Neuronal stem cell (in vitro differentiated cells): Measurements from ENCODE around the gene KIAA1755.
A peak's percentile ranks its signal among the peaks of the same experiment; 100 is the strongest.

Experiments used
- DNase-seq: peaks from one replicate; pipeline ENCODE4 v3.0.0-alpha.2; 2013; ENCODE audit warnings: low spot score
- H2AFZ ChIP-seq: one replicate; pipeline ENCODE4 v1.6.1; 2013; ENCODE audit warnings: mild to moderate bottlenecking, low read length, inconsistent platforms
- H2AK5ac ChIP-seq: 2 replicates; pipeline ENCODE4 v1.6.1; 2013; ENCODE audit warnings: low read depth, mild to moderate bottlenecking, inconsistent platforms, low read length, moderate library complexity, mixed read lengths
- H2BK120ac ChIP-seq: 2 replicates; pipeline ENCODE4 v1.6.1; 2013; ENCODE audit warnings: low read depth, mild to moderate bottlenecking, inconsistent platforms, low read length, moderate library complexity, mixed read lengths
- H2BK12ac ChIP-seq: one replicate; pipeline ENCODE4 v1.6.1; 2013; ENCODE audit warnings: low read length, inconsistent platforms
- H2BK15ac ChIP-seq: 2 replicates; pipeline ENCODE4 v1.6.1; 2013; ENCODE audit warnings: mild to moderate bottlenecking, low read length, inconsistent platforms, mixed read lengths
- H2BK5ac ChIP-seq: one replicate; pipeline ENCODE4 v1.6.1; 2013; ENCODE audit warnings: inconsistent platforms, mild to moderate bottlenecking, low read length, moderate library complexity
- H3K14ac ChIP-seq: one replicate; pipeline ENCODE4 v1.6.1; 2013; ENCODE audit warnings: low read length, inconsistent platforms
- H3K18ac ChIP-seq: 2 replicates; pipeline ENCODE4 v1.6.1; 2013; ENCODE audit warnings: low read length, inconsistent platforms
- H3K23ac ChIP-seq: 2 replicates; pipeline ENCODE4 v1.6.1; 2013; ENCODE audit warnings: low read depth, mild to moderate bottlenecking, mixed read lengths, low read length, inconsistent platforms; ENCODE audit not compliant: poor library complexity
- H3K27ac ChIP-seq: replicated peaks from 3 replicates; pipeline ENCODE4 v1.5.1; 2013; ENCODE audit warnings: low read length, inconsistent platforms
- H3K27me3 ChIP-seq, 3 experiments: 2 replicates each; pipeline ENCODE4 v1.6.1; 2013; ENCODE audit warnings: low read length in 3 of 3, mild to moderate bottlenecking in 2 of 3, inconsistent platforms in 1 of 3, low read depth in 1 of 3, mixed read lengths in 1 of 3, moderate library complexity in 1 of 3; ENCODE audit not compliant: control insufficient read depth in 3 of 3, insufficient read depth in 3 of 3
- H3K36me3 ChIP-seq, 2 donors: replicated peaks in 1 of 2; 2 replicates each; pipeline ENCODE4 v1.6.1; 2013; ENCODE audit warnings: low read length in 2 of 2; ENCODE audit not compliant: control insufficient read depth in 2 of 2, insufficient read depth in 2 of 2
- H3K4ac ChIP-seq: 2 replicates; pipeline ENCODE4 v1.6.1; 2013; ENCODE audit warnings: inconsistent platforms, mild to moderate bottlenecking, low read length, moderate library complexity
- H3K4me1 ChIP-seq, 2 donors: 1 replicate in 1 of 2; 2 replicates in 1 of 2; pipeline ENCODE4 v1.6.1; 2013; ENCODE audit warnings: low read length in 2 of 2, low read depth in 1 of 2; ENCODE audit not compliant: control insufficient read depth in 2 of 2, insufficient read depth in 1 of 2
- H3K4me2 ChIP-seq: one replicate; pipeline ENCODE4 v1.6.1; 2013; ENCODE audit warnings: mild to moderate bottlenecking, low read length, inconsistent platforms; ENCODE audit not compliant: insufficient read depth, poor library complexity, severe bottlenecking
- H3K4me3 ChIP-seq, 2 donors: 2 replicates each; pipeline ENCODE4 v1.5.1; 2013; ENCODE audit warnings: low read length in 2 of 2, mild to moderate bottlenecking in 2 of 2, inconsistent platforms in 1 of 2, moderate library complexity in 1 of 2
- H3K79me1 ChIP-seq: one replicate; pipeline ENCODE4 v1.6.1; 2013; ENCODE audit warnings: low read depth, mild to moderate bottlenecking, inconsistent platforms, low read length, moderate library complexity
- H3K9ac ChIP-seq: one replicate; pipeline ENCODE4 v1.6.1; 2013; ENCODE audit warnings: mild to moderate bottlenecking, low read depth, low read length, inconsistent platforms; ENCODE audit not compliant: poor library complexity
- H3K9me3 ChIP-seq, 2 donors: replicated peaks in 1 of 2; 2 replicates each; pipeline versions ENCODE3 to v1.6.1; 2013; ENCODE audit warnings: low read length in 2 of 2, mild to moderate bottlenecking in 2 of 2, inconsistent platforms in 1 of 2, low read depth in 1 of 2, mixed read lengths in 1 of 2, moderate library complexity in 1 of 2; ENCODE audit not compliant: control insufficient read depth in 2 of 2, insufficient read depth in 1 of 2
- H4K8ac ChIP-seq: one replicate; pipeline ENCODE4 v1.6.1; 2013; ENCODE audit warnings: low read depth, mild to moderate bottlenecking, inconsistent platforms, low read length, moderate library complexity
- H4K91ac ChIP-seq: one replicate; pipeline ENCODE4 v1.6.1; 2013; ENCODE audit warnings: low read length, low read depth, mild to moderate bottlenecking, inconsistent platforms; ENCODE audit not compliant: poor library complexity
- WGBS, 2 donors: extraction: QIAGEN DNeasy Blood & Tissue Kit; methylation state at CpG; one replicate each; pipeline ENCODE4 v1.1.7; 2013; ENCODE audit warnings: missing lambda C conversion rate in 2 of 2, mixed read lengths in 1 of 2; ENCODE audit not compliant: insufficient read length in 2 of 2, insufficient replicate concordance in 1 of 2; ENCODE audit errors: extremely low coverage in 2 of 2; 5-methylcytosine and 5-hydroxymethylcytosine counted together

Gene KIAA1755

GRCh38 chr20:38261054-38261390 lies 487 bp upstream of the KIAA1755 start:
- Histone ChIP-seq H2BK15ac (no peak overlapping the region), H3K27ac (no peak overlapping the region), H3K23ac (no peak overlapping the region), H3K36me3 (no peaks in the 10 kb centered on the region), H3K79me1 (no peaks in the 10 kb centered on the region), H3K4ac (no peak overlapping the region), H3K4me2 (peak overlapping the region; percentile 35), H3K14ac (no peak overlapping the region), H3K9ac (no peak overlapping the region), H2AFZ (no peak overlapping the region), H3K27me3 (peaks cover 0 to 47% (median 7%) of the 10 kb centered on the region in 3 experiments), H4K8ac (no peak overlapping the region), H4K91ac (no peak overlapping the region), H3K9me3 (no peaks in the 10 kb centered on the region), H3K4me3 (no peak overlapping the region), H2AK5ac (no peak overlapping the region), H2BK12ac (no peak overlapping the region), H2BK5ac (no peak overlapping the region), H3K18ac (peak overlapping the region; percentile 69), H2BK120ac (no peak overlapping the region), H3K4me1 (peaks cover 0 to 4% of the 10 kb centered on the region in 2 donors)
- DNase-seq: no peak
- WGBS, 2 donors: no CpG with 5 or more reads among the region's 8 CpGs

- peaks cover 0 to 50% (median 7%) of the 10 kb centered on the region in 3 experiments for H3K27me3 ChIP-seq
- H3K27ac ChIP-seq: no peak overlapping the region
- no peak for DNase-seq
- H3K18ac ChIP-seq: peak overlapping the region; percentile 69
- no peak overlapping the region for H2BK5ac ChIP-seq
- no peaks in the 10 kb centered on the region for H3K36me3 ChIP-seq
- no peak overlapping the region for H2BK120ac ChIP-seq
- H3K4ac ChIP-seq: no peak overlapping the region
- H3K14ac ChIP-seq: no peak overlapping the region
- H2AK5ac ChIP-seq: peak overlapping the region; percentile 15
- peak overlapping the region; percentile 1 for H3K9ac ChIP-seq
- no peak overlapping the region for H2BK15ac ChIP-seq
- no CpG with 5 or more reads among the region's 5 CpGs for WGBS, 2 donors
- H3K4me2 ChIP-seq: peak overlapping the region; percentile 65
- no peak overlapping the region for H3K23ac ChIP-seq
- peak overlapping the region in 1 of 2 donors; percentile 72 for H3K4me3 ChIP-seq
- no peak overlapping the region for H4K91ac ChIP-seq
- H2BK12ac ChIP-seq: peak overlapping the region; percentile 80
- H3K79me1 ChIP-seq: no peaks in the 10 kb centered on the region
- no peak overlapping the region for H4K8ac ChIP-seq
- H3K9me3 ChIP-seq: no peaks in the 10 kb centered on the region
- peak overlapping the region; percentile 76 for H2AFZ ChIP-seq
- H3K4me1 ChIP-seq: peaks cover 0 to 4% of the 10 kb centered on the region in 2 donors
Observed at GRCh38 chr20:38260025-38260377, 534 bp downstream of the KIAA1755 start.

GRCh38 chr20:38258545-38259215 lies 1.9 kb downstream of the KIAA1755 start:
- Histone ChIP-seq H3K14ac (no peak overlapping the region), H3K4me1 (peaks cover 0 to 4% of the 10 kb centered on the region in 2 donors), H2BK12ac (no peak overlapping the region), H3K23ac (no peak overlapping the region), H2AK5ac (no peak overlapping the region), H4K91ac (no peak overlapping the region), H3K18ac (no peak overlapping the region), H3K4me3 (no peak overlapping the region), H3K9me3 (no peaks in the 10 kb centered on the region), H2AFZ (no peak overlapping the region), H2BK15ac (no peak overlapping the region), H4K8ac (no peak overlapping the region), H3K27ac (no peak overlapping the region), H3K4me2 (no peak overlapping the region), H3K9ac (no peak overlapping the region), H3K79me1 (no peaks in the 10 kb centered on the region), H2BK5ac (no peak overlapping the region), H3K4ac (no peak overlapping the region), H3K36me3 (no peaks in the 10 kb centered on the region), H2BK120ac (no peak overlapping the region), H3K27me3 (peaks cover 0 to 50% (median 7%) of the 10 kb centered on the region in 3 experiments)
- no peak for DNase-seq
- WGBS, 2 donors: no CpG with 5 or more reads among the region's 7 CpGs

- Histone ChIP-seq H2BK15ac (no peak overlapping the region), H2BK120ac (no peak overlapping the region), H3K9ac (peak overlapping the region; percentile 2), H3K18ac (peak overlapping the region; percentile 54), H2AFZ (no peak overlapping the region), H3K27me3 (peaks cover 0 to 41% (median 7%) of the 10 kb centered on the region in 3 experiments), H4K8ac (no peak overlapping the region), H3K79me1 (no peaks in the 10 kb centered on the region), H3K14ac (no peak overlapping the region), H3K4me1 (peaks cover 0 to 9% of the 10 kb centered on the region in 2 donors), H3K27ac (no peak overlapping the region), H3K4ac (no peak overlapping the region), H2BK12ac (no peak overlapping the region), H3K36me3 (no peaks in the 10 kb centered on the region), H3K4me3 (no peak overlapping the region), H3K9me3 (no peaks in the 10 kb centered on the region), H3K4me2 (no peak overlapping the region), H2BK5ac (no peak overlapping the region), H3K23ac (no peak overlapping the region), H4K91ac (peak overlapping the region; percentile 76), H2AK5ac (no peak overlapping the region)
- no peak for DNase-seq
- no CpG with 5 or more reads among the region's 2 CpGs for WGBS, 2 donors
Observed at GRCh38 chr20:38256966-38257365, 3.6 kb downstream of the KIAA1755 start.
